PC-9 (cell line): Measurements from ENCODE around the gene PLK5. TPM values are rescaled to one million over a fixed set of nuclear protein-coding genes. Genes with fewer than 3 reads are reported as not detected.

ENCODE experiments used
- BruUV-seq: library from RNA; stranded (reverse); fragments of 400-500 nt; replicated peaks from 2 replicates; lab custom pipeline; 2021; lab: Mats Ljungman, UMichigan
- CTCF ChIA-PET: fragments of 300-600 bp; sonication (Branson Sonifier 250); formaldehyde crosslinking; loops from one replicate; lab custom pipeline; 2022; ENCODE audit warnings: antibody characterized with exemption; lab: Charles Lee
- POLR2A ChIA-PET: fragments of 300-600 bp; sonication (Branson Sonifier 250); formaldehyde crosslinking; loops from one replicate; lab custom pipeline; 2022; ENCODE audit warnings: antibody characterized with exemption; ENCODE audit not compliant: unreplicated experiment; lab: Charles Lee
- DNase-seq, 2 experiments: peaks; one replicate each; pipeline versions ENCODE4 v3.0.0 to v3.0.0-alpha.2; 2015 to 2022; ENCODE audit warnings: mixed read lengths in 1 of 2
- H2AFZ ChIP-seq: fragments of 200-600 bp; sonication (generic); 2 replicates; pipeline ENCODE4 v1.8.1; 2017; ENCODE audit warnings: antibody characterized with exemption
- H3F3A ChIP-seq: fragments of 200-600 bp; sonication (generic); 2 replicates; pipeline ENCODE4 v1.8.1; 2017; ENCODE audit warnings: antibody characterized with exemption, mild to moderate bottlenecking, low read depth; ENCODE audit not compliant: insufficient read depth
- H3K27ac ChIP-seq: fragments of 200-600 bp; sonication (generic); 2 replicates; pipeline ENCODE4 v1.6.1; 2016; ENCODE audit warnings: mixed run types
- H3K27me3 ChIP-seq: fragments of 200-600 bp; sonication (generic); 2 replicates; pipeline ENCODE4 v1.6.1; 2016; ENCODE audit warnings: low read depth, mixed run types; ENCODE audit not compliant: insufficient read depth
- H3K36me3 ChIP-seq: fragments of 200-600 bp; sonication (generic); 2 replicates; pipeline ENCODE4 v1.6.1; 2016; ENCODE audit warnings: low read depth, mixed run types
- H3K4me1 ChIP-seq: fragments of 200-600 bp; sonication (generic); replicated peaks from 2 replicates; pipeline ENCODE4 v1.6.1; 2016; ENCODE audit warnings: mixed run types; ENCODE audit not compliant: insufficient read depth
- H3K4me2 ChIP-seq: fragments of 200-600 bp; sonication (generic); 2 replicates; pipeline ENCODE4 v1.6.1; 2017; ENCODE audit warnings: mixed run types
- H3K4me3 ChIP-seq: fragments of 200-600 bp; sonication (generic); 2 replicates; pipeline ENCODE4 v1.6.1; 2016; ENCODE audit warnings: mixed run types
- H3K79me2 ChIP-seq: fragments of 200-600 bp; sonication (generic); 2 replicates; pipeline ENCODE4 v1.6.1; 2017; ENCODE audit warnings: low read depth, mixed run types
- H3K9me2 ChIP-seq: fragments of 200-600 bp; sonication (generic); 2 replicates; pipeline ENCODE4 v1.8.1; 2017; ENCODE audit warnings: mild to moderate bottlenecking; ENCODE audit not compliant: insufficient read depth
- H3K9me3 ChIP-seq: fragments of 200-600 bp; sonication (generic); 2 replicates; pipeline ENCODE4 v1.8.1; 2016; ENCODE audit warnings: low read depth; ENCODE audit not compliant: insufficient read depth
- H4K20me1 ChIP-seq: fragments of 200-600 bp; sonication (generic); 2 replicates; pipeline ENCODE4 v1.8.1; 2017; ENCODE audit not compliant: insufficient read depth
- CTCF ChIP-seq: fragments of 200-600 bp; sonication (generic); conservative IDR thresholded peaks from 2 replicates; pipeline ENCODE4 v1.6.1; 2017; ENCODE audit warnings: mixed run types, antibody characterized with exemption, mild to moderate bottlenecking, moderate library complexity
- EZH2 ChIP-seq: fragments of 200-600 bp; sonication (generic); IDR thresholded peaks from 2 replicates; pipeline ENCODE4 v1.8.0; 2017; ENCODE audit warnings: antibody characterized with exemption, low read depth
- intact Hi-C: fragments of 100-400 bp; cut with micrococcal nuclease; formaldehyde crosslinking; loops from one replicate; pipeline ENCODE4 v1.10.0; 2022; ENCODE audit not compliant: unreplicated experiment
- total RNA-seq: library from RNA; stranded (reverse); gene quantifications from 2 replicates; pipeline ENCODE4 v1.2.3, GENCODE V29; 2021

PLK5 gene
- total RNA-seq, 1 experiment from 2014 or later, result not detected

GRCh38 chr19:1509602-1510441 is 14.1 kb upstream of the PLK5 start:
- Histone ChIP-seq H2AFZ (no peak overlapping the region), H3K9me3 (no peaks in the 10 kb centered on the region), H3K27me3 (no peaks in the 10 kb centered on the region), H3K9me2 (no peaks in the 10 kb centered on the region), H3K79me2 (no peaks in the 10 kb centered on the region), H3K4me1 (no peaks in the 10 kb centered on the region; the same call in 1 of the 2 replicates), H3K27ac (no peak overlapping the region), H3K4me3 (no peak overlapping the region), H3K36me3 (no peaks in the 10 kb centered on the region), H3F3A (peaks cover 8% of the 10 kb centered on the region), H4K20me1 (no peaks in the 10 kb centered on the region), H3K4me2 (no peak overlapping the region)
- no TSS peak for BruUV-seq
- ChIA-PET POLR2A (no interaction called here), CTCF (no interaction called here)
- DNase-seq, result no peak
- TF ChIP-seq CTCF (no peak), EZH2 (no peak)
- intact Hi-C loops, result no loop called here

- Histone ChIP-seq H3F3A (peaks cover 8% of the 10 kb centered on the region), H4K20me1 (no peaks in the 10 kb centered on the region), H2AFZ (no peak overlapping the region), H3K27me3 (no peaks in the 10 kb centered on the region), H3K27ac (no peak overlapping the region), H3K4me1 (no peaks in the 10 kb centered on the region; the same call in 1 of the 2 replicates), H3K4me2 (no peak overlapping the region), H3K9me2 (no peaks in the 10 kb centered on the region), H3K79me2 (no peaks in the 10 kb centered on the region), H3K9me3 (no peaks in the 10 kb centered on the region), H3K4me3 (no peak overlapping the region), H3K36me3 (no peaks in the 10 kb centered on the region)
- no TSS peak for BruUV-seq
- intact Hi-C loops, result no loop called here
- TF ChIP-seq CTCF, result no peak
- TF ChIP-seq EZH2, result no peak
- ChIA-PET CTCF (no interaction called here), POLR2A (no interaction called here)
- DNase-seq, result no peak
Observed at GRCh38 chr19:1510442-1510806, 13.5 kb upstream of the PLK5 start.

DNA sequence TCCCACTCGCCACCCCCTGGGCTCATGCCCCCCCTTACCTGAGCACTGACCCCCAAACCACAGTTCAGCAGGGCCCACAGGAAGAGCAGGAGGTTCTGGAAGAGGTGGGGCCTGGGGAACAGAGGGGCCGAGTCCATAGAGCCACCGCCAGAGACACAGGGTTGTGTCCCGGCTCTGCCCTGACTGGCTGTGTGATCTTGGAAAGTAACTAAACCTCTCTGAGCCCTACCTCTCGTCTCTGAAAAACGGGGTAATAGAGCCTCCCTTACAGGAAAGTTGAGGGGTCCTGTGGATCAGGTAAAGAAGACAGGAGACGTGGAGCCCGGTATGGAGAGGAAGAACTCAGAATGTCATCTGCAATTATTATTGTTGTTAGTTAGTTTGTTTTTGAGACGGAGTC is 13.1 kb upstream of the PLK5 start:
- H2AFZ ChIP-seq, result no peak overlapping the region
- no peak for TF ChIP-seq EZH2
- TF ChIP-seq CTCF, result no peak
- no peaks in the 10 kb centered on the region for H3K27me3 ChIP-seq
- ChIA-PET POLR2A (no interaction called here), CTCF (no interaction called here)
- no peak overlapping the region for H3K27ac ChIP-seq
- no peak overlapping the region for H3K4me3 ChIP-seq
- H3K9me2 ChIP-seq, result no peaks in the 10 kb centered on the region
- H3F3A ChIP-seq, result peaks cover 8% of the 10 kb centered on the region
- no peaks in the 10 kb centered on the region for H3K79me2 ChIP-seq
- no peaks in the 10 kb centered on the region for H3K36me3 ChIP-seq
- intact Hi-C loops, result no loop called here
- BruUV-seq, result no TSS peak
- DNase-seq, result no peak
- no peaks in the 10 kb centered on the region for H3K9me3 ChIP-seq
- no peak overlapping the region for H3K4me2 ChIP-seq
- no peaks in the 10 kb centered on the region; the same call in 1 of the 2 replicates for H3K4me1 ChIP-seq
- H4K20me1 ChIP-seq, result no peaks in the 10 kb centered on the region
